Lung microvascular endothelial cell (primary cell): ENCODE data around the gene REXO4. TPM values are rescaled to one million over a fixed set of nuclear protein-coding genes. Genes with fewer than 3 reads are reported as not detected.
A peak's percentile ranks its signal among the peaks of the same experiment; 100 is the strongest.
"Not testable (repeated sequence)": the region's sequence is repeated elsewhere in the genome, so short reads cannot be mapped to it uniquely, and the experiment has no call there.

Source experiments
- DNase-seq, 2 donors: peaks; one replicate each; pipeline versions ENCODE4 v3.0.0 to v3.0.0-alpha.2; 2010; ENCODE audit warnings: low read depth in 2 of 2
- total RNA-seq: library from RNA; depleted of rRNA; stranded (reverse); fragments of >200 nt; gene quantifications from 2 replicates; pipeline ENCODE4 v1.2.1, GENCODE V29; 2014

The REXO4 gene
- total RNA-seq, 1 donor from 2014 or later, result 14.9 TPM

DNA sequence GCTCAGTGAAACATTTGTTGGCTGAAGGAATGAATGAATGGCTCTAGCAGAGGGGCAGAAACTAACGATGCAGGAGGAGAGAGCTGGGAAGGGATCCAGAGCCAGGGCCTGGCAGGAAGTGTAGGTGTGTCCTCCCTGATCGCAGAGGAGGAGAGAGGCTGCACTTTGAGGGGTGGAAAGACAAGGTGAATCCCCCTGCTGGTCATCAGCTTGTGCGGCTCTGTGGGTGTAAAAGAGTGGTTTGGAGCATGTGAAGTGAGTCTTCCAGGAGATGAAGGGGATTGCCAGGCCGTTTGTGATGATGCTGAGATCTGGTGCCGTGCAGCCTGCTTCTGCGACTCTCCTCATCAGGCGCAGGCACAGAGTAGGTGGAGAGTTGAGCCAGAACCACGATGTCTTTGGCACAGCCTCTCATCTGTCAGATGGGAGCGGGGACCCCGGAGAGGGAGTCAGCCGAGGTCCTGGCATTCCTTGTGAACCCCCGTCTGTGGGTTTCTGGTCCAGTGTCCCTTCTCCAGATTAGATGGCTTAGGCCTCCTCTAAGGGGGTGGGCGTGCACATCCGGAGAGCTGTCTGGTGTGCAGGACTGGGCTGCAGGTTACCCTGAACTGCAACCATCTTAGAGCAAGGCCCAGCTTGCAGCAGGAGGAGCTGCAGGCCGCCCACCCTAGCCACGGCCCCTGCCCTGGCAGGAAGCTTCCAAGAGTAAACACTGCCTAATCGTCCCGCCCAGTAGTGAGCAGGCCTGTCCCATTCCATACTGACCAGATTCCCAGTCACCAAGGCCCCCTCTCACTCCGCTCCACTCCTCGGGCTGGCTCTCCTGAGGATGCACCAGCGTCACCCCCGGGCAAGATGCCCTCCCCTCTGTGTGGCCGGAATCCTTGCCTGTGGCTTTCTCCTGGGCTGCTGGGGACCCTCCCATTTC is 4.1 kb upstream of the REXO4 start, which contains the start of gene ADAMTS13:
Gene ADAMTS13 (plus strand): TSS at position 753 of the 928 bp plus-strand sequence. CDS start 77 bp downstream, at position 830.
- DNase-seq, result no peak

DNA sequence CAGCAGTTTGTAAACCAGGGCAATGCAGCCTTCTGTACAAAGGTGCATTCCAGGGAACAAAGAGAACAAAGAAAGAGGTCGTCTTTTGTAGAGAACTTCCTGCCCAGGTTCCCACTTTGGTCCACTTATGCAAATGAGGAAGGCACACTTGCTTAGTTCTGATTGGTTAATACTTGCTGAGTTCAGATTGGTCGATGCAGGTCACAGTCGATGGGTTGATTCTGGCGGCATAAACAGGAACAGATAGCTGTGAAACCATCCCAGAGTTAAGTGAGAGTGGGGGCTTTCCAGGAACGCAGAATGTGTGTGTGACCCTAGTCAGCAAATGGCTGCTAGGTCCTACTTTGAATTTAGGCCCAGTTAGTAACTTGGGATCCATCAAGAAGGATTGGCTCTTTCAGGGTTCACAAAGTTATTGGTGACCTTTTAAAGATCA is 2.6 kb upstream of the REXO4 start:
- no peak for DNase-seq

DNA sequence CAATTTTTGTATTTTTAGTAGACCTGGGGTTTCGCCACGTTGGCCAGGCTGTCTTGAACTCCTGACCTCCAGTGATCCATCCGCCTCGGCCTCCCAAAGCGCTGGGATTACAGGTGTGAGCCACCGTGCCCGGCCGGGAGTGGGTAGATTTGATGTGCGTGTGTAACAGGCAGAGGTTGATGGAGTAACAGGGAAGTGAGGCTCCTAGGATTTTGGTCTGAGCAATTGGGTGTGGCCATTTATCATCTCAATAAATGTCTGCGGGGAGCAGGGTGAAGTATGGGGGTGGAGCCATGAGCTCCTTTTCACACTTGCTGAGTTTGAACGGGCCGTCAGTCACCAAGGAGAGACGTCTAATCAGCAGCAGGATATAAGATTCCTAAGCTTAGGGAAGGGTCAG is 1.2 kb upstream of the REXO4 start:
- no peak for DNase-seq

DNA sequence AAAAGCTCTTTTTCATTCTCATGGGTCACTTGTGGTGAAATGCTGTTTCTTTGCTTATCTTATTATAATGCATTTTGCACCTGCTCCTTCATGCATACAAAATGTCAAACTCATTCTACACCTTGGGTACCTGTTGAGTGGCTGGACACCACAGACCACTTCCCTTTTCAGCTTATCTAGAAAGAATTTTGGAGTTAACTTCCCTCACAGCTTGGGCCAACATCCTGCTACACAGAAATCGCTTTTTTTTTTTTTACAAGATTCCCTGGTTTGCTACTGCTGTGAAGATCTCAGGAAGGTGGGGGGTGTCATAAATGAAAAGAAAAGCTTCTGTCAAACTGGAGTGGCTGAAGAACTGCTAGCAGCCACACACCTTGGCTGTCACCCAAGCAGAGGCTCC is 2.6 kb downstream of the REXO4 start:
- DNase-seq, result no peak

DNA sequence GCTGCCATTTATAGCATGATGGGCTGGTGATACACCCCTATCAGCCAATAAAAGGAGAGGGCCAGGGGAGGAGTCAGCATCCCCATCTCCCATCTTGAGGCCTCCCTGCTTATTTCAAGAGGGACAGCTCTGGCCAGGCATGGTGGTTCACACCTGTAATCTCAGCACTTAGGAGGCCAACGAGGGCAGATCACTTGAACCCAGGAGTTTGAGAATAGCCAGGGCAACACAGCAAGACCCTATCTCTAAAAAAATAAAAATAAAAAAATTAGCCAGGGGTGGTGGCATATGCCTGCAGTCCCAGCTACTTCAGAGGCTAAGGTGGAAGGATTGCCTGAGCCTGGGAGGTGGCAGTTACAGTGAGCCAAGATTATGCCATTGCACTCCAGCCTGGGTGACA is 9.8 kb downstream of the REXO4 start:
- DNase-seq, result no peak

DNA sequence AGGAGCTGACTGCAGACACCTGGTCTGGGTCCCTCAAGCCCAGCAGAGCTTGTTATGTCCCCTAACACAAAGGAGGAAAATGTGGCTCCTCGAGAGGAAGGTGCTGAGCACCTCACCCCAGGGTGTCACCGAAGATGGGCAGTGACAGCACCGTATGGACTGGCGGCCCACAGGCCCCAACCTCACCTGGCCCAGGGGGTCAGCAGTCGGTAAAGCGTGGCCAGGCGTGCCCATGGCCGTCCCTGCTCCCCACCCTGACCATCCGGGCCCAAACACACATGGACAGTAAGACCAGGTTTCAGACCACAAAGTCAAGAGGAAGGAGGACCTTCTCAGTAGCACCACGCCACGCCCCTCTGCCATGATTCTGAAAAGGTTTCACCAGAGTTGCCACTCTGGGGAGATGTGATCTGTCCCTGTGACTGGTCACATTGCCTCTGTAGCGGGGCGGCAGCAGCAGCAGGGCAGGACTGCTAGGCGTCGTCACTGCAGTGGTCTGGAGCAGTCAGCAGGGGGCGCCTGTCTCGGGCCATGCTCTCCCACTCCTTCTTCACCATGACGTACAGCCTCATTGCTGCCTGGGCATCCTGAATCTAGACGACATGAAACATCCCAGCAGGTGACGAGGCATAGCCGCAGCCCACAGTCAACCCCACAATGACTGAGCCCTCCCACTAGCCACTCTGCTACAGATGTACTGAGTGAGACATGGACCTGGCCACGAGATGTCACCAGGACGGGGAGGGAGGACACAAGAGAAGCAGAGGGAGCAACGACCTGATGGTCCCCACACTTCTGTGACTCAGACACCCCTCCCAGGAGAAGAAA is 11.1 kb downstream of the REXO4 start:
- peak; percentile 79 to 86 for DNase-seq

DNA sequence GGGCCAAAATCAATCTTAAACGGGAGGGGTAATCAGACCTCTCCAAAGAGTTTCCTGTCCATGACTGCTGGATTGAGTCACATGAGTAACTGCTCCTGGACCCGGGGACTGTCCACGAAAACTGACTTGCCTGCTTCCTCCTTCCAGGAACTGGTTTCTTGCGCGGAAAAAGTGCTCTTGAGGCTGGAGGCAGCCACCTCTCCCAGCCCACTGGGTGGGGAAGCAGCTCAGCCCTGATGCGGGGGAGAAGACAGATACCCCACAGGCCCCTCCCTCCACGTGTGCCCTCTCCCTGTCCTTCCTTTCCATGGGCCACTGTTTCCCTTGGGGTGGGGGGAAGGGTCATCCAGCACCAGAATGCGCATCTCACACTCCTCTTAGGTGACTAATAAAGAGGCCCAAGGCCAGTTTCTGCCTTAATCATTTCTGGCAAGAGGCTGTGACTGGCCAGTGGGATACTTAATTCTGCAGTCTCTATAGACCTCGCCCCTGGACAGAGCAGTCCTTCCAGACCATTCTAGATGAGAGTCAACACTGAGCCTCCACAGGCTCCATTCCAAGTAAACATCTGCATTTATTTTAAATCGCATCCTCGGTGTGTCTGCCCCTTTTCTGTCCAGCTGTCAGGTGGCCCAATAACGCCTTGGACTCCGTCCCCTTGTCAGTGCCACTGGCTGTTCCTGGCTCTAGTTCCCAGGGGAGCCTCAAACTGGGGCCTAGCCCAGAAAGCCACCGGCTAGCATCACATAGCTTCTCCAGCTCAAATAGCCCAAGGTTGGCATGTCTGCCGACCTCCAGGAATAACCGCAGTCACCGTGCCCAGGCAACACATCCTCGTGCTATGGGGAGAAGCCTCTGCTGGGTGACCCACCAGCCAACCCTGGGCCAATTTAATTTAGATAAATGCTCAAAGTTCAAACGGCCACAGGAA is 12.0 kb downstream of the REXO4 start:
- DNase-seq, result peak; percentile 11 to 77

DNA sequence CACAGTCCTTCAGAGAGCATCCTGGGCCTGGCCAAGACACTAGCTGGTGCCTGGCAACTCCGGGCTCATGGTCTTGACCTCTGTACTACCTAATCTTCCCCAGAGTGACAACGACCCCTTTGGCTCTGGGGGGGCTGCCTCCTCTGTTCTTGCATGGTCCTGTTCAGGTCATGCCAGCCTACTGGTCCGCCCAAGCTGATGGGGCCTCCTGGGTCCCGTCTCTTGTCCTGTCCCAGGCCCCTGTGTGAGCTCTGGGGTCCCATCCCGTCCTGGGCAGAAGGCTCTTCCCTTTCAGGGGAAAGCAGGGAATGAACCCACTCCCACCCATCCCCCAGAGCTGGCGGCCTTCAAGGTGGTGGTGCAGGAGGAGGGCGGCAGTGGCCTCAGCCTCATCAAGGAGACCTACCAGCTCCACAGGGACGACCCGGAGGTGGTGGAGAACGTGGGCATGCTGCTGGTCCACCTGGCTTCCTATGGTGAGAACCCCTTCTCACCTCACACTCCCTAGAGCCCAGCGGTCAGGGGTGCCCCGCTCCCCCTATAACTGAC is 13.3 kb downstream of the REXO4 start:
- DNase-seq, result no peak

DNA sequence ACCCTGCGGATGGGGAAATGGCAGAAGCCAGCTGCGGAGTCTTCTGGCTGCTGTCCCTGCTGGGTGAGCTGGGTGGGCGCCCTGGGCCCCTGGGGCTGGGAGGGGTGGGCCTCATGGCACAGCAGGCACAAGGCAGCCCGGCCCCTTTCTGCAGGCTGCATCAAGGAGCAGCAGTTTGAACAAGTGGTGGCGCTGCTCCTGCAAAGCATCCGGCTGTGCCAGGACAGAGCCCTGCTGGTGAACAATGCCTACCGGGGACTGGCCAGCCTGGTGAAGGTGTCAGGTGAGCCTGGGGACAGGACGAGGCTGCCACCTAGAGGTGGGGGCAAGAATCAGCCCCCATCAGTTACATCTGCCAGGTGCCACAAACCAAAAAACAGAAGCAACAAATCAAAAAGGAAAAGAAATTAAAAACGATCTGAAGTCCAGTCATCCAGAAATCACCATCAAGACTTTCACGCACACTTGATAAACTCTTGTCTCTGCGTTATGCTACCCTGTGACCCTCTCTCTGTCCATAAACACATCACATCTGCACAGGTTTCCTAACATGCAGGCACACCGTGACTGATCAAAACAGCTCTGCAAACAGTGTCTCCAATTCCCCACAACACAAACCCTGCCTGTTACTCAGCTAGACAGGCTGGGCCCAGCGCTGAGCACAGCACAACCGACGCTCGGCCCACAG is 13.9 kb downstream of the REXO4 start:
- peak; percentile 16 to 52 for DNase-seq

DNA sequence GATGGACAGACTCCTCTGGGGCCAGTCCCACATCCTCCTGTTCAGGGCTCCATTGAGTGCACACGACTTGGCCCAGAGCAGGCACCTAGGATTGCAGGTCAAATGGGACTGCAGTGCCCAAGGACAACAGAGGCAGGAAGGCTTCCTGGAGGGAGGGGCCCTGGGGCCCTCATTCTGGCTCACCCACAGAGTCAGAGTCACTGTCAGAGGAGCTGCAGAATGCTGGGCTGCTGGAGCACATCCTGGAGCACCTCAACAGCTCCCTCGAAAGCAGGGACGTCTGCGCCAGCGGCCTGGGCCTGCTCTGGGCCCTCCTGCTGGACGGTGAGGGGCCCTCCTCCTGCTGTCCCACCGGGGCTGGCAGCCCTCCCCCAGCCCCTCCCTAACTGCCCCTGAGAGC is 15.1 kb downstream of the REXO4 start:
- DNase-seq, result no peak

DNA sequence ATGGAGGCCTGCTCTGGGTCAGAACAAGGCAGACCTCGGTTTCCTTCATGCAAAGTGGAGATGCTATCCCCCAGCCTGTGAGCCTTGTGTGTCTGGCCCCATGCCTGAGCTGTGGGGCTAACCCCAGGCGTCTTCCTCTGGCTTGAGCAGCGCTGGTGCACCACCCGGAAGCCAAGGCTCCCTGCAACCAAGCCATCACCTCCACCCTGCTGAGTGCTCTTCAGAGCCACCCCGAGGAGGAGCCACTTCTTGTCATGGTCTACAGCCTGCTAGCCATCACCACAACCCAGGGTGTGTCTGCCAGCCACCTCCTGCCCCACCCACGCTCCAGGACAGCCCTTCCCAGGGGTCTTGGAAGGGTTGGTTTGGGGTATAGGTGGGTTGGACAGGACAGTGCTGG is 16.2 kb downstream of the REXO4 start:
- DNase-seq, result no peak

DNA sequence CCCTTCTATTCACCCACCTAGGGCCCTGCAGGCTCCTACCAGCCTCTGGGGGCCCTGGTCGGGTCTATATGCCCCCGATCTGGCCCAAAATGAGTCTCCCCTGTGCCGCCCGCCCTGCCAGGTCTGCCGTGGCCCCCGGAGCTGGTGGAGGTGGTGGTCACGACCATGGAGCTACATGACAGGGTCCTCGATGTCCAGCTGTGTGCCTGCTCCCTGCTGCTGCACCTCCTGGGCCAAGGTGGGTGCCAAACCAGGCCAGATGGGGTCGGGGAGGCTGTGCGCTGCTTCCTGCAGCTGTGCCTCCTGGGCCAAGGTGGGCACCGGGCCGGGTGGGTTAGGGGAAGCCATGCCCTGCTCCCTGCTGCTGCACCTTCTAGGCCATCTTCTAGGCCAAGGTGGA is 17.5 kb downstream of the REXO4 start:
- no peak for DNase-seq

DNA sequence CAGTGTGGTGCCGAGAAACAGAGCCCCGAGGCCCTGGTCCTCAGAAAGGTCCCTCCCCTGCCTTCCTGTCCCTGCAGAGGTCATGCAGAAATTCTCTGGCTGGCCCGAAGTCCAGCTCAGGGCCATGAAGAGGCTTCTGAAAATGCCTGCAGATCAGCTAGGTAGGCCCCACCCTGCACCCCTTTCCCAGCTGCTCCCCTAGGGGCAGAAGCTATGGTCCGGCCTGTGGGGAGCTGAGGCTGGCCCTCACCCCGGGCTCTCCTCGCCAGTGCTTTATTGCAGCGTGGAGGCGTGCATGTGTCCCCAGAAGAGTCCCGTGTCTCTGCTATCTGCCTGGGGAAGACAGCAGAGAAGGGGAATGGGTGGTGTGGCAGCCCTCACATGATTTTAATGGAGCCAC is 19.9 kb downstream of the REXO4 start:
- no peak for DNase-seq

DNA sequence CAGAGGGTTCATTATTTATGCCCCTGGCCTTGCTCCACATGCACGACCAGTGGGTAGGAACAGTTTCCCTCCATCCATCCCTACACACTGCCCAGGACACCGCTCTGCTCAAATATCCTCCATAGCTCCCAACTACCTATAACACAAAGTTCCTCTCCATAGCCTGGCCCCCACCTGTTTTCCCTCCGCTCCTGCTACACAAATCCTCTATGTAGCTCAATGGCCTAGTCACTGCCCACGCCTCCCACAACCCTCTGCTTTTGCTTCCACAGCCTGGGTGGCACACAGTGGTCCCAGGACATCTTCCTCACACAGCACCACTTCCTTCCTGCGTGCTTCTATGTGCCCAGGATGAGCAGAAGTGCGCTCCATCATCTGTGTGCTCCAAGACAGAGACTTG is 20.4 kb downstream of the REXO4 start:
- no peak for DNase-seq

DNA sequence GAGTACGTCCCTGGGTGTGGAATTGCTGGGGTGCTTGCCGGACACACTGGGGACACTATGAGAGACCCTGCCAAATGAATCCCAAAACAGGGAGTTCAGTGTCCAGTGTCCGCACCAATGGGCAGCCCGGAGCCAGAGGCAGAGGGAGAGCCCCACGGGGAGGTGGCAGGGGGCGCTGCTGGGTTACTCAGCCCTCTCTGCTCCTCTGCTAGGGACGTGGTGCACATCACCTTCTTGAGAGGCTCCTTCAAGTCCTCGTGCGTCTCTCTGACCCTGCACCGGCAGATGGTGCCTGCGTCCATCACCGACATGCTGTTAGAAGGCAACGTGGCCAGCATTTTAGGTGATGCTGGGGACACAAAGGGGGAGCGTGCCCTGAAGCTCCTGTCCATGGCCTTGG is 20.9 kb downstream of the REXO4 start:
- peak in 1 of 2 donors; percentile 32 for DNase-seq

DNA sequence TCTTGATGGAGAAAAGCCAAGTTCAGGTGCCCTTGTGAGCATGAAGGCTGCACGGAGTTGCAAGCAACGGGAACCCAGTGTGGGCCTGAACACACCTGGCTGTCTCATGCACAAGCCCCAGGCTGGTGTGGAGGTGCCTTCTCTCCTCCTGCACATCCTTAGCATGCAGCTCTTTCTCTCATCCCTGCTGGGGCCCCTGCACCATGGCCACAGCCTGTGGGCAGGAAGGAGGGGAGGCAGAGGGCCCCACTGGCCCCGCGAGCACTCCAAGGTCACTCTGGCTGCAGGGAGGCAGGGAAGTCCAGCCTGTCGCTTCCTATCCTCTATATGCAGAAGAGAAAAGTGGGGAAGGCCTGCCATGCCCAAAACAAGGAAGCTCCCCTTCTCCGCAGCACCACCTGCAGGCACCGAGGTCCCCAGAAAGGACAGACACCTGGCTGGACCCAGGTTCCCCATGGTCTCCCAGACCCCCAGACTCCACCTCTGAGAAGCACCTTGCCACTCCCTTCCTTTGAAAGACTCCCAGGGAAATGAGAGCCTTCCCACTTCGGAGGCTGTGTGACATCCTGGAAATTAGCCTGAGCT is 23.0 kb downstream of the REXO4 start:
- DNase-seq, result no peak

DNA sequence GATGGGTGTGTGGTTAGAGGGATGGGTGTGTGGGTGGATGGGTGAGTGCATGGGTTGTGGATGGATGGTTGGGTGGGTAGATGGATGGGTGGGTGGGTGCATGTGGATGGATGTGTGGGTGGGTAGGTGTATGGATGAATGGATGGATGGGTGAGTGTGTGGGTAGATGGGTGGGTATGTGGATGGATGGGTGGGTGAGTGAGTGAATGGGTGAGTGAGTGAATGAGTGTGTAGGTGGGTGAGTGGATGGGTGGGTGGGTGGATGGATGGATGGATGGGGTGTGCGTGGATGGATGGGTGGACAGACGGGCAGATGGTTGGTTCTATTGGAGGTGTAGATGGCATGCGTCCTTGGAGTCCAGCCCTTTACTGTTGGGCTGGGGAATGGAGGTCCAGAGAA is 24.4 kb downstream of the REXO4 start:
- no peak for DNase-seq

DNA sequence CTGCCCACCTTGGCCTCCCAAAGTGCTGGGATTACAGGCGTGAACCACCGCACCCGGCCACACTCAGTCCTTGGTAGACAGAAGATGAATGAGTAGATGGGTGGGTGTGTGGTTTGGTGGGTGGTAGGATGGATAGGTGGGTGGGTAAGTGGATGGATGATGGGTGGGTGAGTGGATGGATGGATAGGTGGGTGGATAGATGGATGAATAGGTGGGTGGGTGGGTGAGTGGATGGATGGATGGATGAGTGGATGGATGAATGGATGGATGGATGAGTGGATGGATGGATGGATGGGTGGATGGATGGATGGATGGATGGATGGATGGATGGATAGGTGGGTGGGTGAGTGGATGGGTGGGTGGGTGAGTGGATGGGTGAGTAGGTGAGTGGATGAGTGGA is 25.5 kb downstream of the REXO4 start:
- DNase-seq, result not testable (repeated sequence)

DNA sequence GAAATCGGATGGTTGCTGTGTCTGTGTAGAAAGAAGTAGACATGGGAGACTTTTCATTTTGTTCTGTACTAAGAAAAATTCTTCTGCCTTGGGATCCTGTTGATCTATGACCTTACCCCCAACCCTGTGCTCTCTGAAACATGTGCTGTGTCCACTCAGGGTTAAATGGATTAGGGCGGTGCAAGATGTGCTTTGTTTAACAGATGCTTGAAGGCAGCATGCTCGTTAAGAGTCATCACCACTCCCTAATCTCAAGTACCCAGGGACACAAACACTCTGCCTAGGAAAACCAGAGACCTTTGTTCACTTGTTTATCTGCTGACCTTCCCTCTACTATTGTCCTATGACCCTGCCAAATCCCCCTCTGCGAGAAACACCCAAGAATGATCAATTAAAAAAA is 26.4 kb downstream of the REXO4 start:
- not testable (repeated sequence) for DNase-seq

DNA sequence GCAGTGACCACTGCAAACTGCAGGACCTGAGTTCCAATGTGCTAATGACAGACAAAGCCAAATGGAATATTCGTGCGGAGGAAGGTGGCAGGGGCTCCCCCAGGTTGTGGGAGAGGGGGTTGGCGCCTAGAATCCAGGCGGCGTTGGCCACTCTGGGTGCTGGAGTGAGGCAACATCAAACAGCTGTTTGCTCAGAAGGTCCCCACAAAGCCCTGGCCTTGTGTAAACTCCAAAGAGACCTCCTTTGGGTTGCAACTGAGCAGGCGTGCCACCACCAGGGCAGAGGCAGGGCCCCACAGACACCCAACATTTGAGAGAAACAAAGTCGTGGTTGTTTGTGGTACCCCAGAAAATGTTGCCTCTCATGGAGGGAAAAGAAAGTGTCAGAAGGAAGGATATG is 27.1 kb downstream of the REXO4 start:
- no peak for DNase-seq
